Measurements from ENCODE around the gene SRGN.

SRGN gene

DNA sequence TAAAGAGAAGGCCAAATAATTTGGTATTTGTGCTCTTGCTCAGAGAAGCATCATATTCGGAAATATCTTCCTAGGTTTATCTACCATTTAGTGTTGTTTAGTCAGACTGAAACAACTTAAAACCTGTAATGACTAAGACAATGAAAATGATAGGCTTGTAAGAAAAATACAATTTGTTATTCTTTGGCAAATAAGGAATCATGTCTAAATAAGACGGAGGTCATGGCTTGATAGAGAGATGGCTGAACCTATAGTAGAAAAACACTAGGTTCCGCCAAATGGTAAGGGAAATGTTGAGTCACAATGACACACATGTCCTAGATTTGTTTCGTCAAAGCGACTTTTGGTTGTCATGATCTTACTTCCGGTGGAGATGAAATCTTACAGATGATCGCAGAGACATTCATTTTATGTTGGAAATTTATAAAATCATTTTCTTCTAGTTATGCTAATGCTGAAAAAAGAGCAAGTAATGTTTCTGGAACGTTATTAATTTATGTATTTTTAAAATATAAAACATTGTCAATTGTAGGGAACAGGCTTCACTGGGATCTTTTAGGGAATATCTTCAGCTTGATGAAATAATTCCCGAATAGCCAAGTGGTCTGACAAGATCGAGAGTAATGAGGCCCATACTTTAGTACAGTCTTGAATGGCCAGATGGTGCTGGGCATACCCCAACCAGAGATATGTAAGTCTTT is 1.0 kb downstream of the SRGN start:
- H3K4me3 ChIP-seq (replicated peaks; ENCODE audit: insufficient read depth, low read length), result peak overlapping the region; percentile 55
- H3K27me3 ChIP-seq (ENCODE audit: insufficient read depth, poor library complexity, severe bottlenecking), result no peaks in the 10 kb centered on the region
- no peak for DNase-seq (ENCODE audit: low read depth in 1 of 2, low spot score in 1 of 2)
- TF ChIP-seq GABPA (IDR thresholded peaks at IDR 0.05; ENCODE audit: low read depth) (peak; percentile 59; the same call in 1 of the 2 replicates), CTCF (IDR thresholded peaks at IDR 0.05; ENCODE audit: insufficient read depth, low read length) (no peak)
- TF ChIP-seq, protein P1, sequence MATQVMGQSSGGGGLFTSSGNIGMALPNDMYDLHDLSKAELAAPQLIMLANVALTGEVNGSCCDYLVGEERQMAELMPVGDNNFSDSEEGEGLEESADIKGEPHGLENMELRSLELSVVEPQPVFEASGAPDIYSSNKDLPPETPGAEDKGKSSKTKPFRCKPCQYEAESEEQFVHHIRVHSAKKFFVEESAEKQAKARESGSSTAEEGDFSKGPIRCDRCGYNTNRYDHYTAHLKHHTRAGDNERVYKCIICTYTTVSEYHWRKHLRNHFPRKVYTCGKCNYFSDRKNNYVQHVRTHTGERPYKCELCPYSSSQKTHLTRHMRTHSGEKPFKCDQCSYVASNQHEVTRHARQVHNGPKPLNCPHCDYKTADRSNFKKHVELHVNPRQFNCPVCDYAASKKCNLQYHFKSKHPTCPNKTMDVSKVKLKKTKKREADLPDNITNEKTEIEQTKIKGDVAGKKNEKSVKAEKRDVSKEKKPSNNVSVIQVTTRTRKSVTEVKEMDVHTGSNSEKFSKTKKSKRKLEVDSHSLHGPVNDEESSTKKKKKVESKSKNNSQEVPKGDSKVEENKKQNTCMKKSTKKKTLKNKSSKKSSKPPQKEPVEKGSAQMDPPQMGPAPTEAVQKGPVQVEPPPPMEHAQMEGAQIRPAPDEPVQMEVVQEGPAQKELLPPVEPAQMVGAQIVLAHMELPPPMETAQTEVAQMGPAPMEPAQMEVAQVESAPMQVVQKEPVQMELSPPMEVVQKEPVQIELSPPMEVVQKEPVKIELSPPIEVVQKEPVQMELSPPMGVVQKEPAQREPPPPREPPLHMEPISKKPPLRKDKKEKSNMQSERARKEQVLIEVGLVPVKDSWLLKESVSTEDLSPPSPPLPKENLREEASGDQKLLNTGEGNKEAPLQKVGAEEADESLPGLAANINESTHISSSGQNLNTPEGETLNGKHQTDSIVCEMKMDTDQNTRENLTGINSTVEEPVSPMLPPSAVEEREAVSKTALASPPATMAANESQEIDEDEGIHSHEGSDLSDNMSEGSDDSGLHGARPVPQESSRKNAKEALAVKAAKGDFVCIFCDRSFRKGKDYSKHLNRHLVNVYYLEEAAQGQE (IDR thresholded peaks at IDR 0.05; ENCODE audit: insufficient replicate concordance, low read depth), result peak; percentile 20
- peak overlapping the region; percentile 99 for H3K27ac ChIP-seq (replicated peaks)

DNA sequence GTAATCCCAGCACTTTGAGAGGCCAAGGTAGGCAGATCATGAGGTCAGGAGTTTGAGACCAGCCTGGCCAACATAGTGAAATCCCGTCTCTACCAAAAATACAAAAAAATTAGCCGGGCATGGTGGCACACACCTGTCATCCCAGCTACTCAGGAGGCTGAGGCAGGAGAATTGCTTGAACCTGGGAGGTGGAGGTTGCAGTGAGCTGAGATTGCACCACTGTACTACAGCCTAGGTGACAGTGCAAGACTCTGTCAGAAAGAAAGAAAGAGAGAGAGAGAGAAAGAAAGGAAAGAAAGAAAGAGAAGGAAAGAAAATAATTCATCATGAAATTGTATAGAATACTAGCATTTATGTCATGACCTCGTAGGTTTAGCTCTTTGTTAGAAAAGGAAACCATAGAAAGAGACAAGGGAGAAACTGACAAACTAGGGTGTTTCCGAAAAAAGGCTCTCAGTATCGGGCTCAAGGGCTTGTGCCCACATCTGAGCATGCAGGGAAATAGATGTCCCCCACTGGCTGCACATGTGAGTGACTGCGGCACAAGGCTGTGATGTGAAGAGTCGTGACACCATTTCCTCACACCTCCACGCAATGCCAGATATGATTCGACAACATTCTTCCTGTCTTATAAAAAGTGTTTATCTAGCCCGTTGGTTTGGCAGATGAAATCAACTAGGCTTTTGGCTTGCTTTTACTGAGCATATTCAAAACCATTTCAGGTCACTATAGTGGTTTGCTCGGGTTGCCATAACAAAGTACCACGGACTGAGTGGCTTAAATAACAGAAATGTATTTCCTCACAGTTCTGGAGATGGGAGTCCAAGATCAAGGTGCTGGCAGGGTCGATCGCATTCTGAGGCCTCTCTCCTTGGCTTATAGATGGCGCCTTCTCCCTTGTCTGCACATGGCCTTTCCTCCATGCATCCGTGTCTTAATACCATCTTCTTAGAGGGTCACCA is 2.0 kb downstream of the SRGN start:
- peak overlapping the region; percentile 55 for H3K4me3 ChIP-seq (replicated peaks; ENCODE audit: insufficient read depth, low read length)
- DNase-seq (ENCODE audit: low read depth in 1 of 2, low spot score in 1 of 2), result peak in 1 of 2 experiments; percentile 71
- TF ChIP-seq POLR2AphosphoS5 (IDR thresholded peaks at IDR 0.05; ENCODE audit: low read depth), result peak; percentile 87
- TF ChIP-seq, protein P1 (IDR thresholded peaks at IDR 0.05; ENCODE audit: insufficient replicate concordance, low read depth), result no peak
- H3K27ac ChIP-seq (replicated peaks), result peak overlapping the region; percentile 99
- no peaks in the 10 kb centered on the region for H3K27me3 ChIP-seq (ENCODE audit: insufficient read depth, poor library complexity, severe bottlenecking)

- no peak for DNase-seq (ENCODE audit: low read depth in 1 of 2, low spot score in 1 of 2)
- TF ChIP-seq GABPA (IDR thresholded peaks at IDR 0.05; ENCODE audit: low read depth) (no peak), CTCF (IDR thresholded peaks at IDR 0.05; ENCODE audit: insufficient read depth, low read length) (no peak), POLR2AphosphoS5 (IDR thresholded peaks at IDR 0.05; ENCODE audit: low read depth) (no peak), SPI1 (IDR thresholded peaks at IDR 0.05; ENCODE audit: borderline replicate concordance, low read depth) (no peak)
- TF ChIP-seq, protein P1 (IDR thresholded peaks at IDR 0.05; ENCODE audit: insufficient replicate concordance, low read depth), result no peak
- peak overlapping the region; percentile 99 for H3K27ac ChIP-seq (replicated peaks)
- H3K27me3 ChIP-seq (ENCODE audit: insufficient read depth, poor library complexity, severe bottlenecking), result no peaks in the 10 kb centered on the region
- H3K4me3 ChIP-seq (replicated peaks; ENCODE audit: insufficient read depth, low read length), result peak overlapping the region; percentile 55
These were observed 2.8 kb downstream of the SRGN start for GRCh38 chr10:69090685-69091084.

Data from HL-60 (cell line).